Vagina (tissue), 2 donors: ENCODE results near the gene TUBB1.

Experiments used
- CTCF ChIP-seq, 3 experiments: fragments of 450-650 bp in 2 of 3; fragments of 200-600 bp in 1 of 3; sonication (generic) in 1 of 3; IDR thresholded peaks; one replicate each; pipeline ENCODE4 v1.5.1; 2017 to 2019; ENCODE audit warnings: antibody characterized with exemption in 3 of 3, mild to moderate bottlenecking in 2 of 3, moderate library complexity in 2 of 3
- POLR2A ChIP-seq, 2 donors: fragments of 450-650 bp; IDR thresholded peaks; one replicate each; pipeline ENCODE4 v1.6.1; 2017; ENCODE audit warnings: antibody characterized with exemption in 2 of 2, mild to moderate bottlenecking in 2 of 2, moderate library complexity in 2 of 2
- POLR2AphosphoS5 ChIP-seq, 2 donors: sonication (generic); formaldehyde crosslinking; IDR thresholded peaks; one replicate each; pipeline ENCODE4 v1.9.0; 2017; ENCODE audit warnings: antibody characterized with exemption in 2 of 2, mild to moderate bottlenecking in 2 of 2, low read depth in 1 of 2; ENCODE audit not compliant: insufficient read depth in 1 of 2

DNA sequence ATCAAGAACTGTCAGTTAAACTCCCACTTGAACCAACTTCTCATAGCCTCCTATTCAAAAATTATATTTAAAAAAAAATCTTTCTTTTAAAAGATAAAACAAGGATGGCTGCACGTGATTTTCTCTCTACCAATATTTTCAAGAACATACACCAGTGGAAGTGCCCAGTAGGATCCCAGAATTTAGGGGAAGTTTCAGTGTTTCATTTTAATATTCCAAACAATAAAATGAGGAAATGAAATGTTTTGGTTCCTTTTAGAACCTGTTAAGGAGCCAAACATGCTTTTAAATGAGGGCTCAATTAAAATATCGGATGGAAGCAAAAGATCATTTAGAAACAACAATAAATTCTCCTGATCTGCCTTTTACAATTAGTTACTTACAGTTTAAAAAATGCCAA, 49.8 kb downstream of the TUBB1 start:
- TF ChIP-seq CTCF (IDR thresholded peaks at IDR 0.05) (no peak), POLR2A (IDR thresholded peaks at IDR 0.05) (no peak), POLR2AphosphoS5 (IDR thresholded peaks at IDR 0.05; ENCODE audit: insufficient read depth in 1 of 2, low read depth in 1 of 2) (no peak)
